GM18907 (cell line): ENCODE data around the gene TSPEAR.
"Not testable (repeated sequence)": the region's sequence is repeated elsewhere in the genome, so short reads cannot be mapped to it uniquely, and the experiment has no call there.

ENCODE experiments used
- ATAC-seq: cut with Tn5 transposase; IDR thresholded peaks from one replicate; pipeline ENCODE4 v1.9.1; 2021; ENCODE audit warnings: mild to moderate bottlenecking, moderate library complexity; ENCODE audit not compliant: unreplicated experiment

TSPEAR gene

DNA sequence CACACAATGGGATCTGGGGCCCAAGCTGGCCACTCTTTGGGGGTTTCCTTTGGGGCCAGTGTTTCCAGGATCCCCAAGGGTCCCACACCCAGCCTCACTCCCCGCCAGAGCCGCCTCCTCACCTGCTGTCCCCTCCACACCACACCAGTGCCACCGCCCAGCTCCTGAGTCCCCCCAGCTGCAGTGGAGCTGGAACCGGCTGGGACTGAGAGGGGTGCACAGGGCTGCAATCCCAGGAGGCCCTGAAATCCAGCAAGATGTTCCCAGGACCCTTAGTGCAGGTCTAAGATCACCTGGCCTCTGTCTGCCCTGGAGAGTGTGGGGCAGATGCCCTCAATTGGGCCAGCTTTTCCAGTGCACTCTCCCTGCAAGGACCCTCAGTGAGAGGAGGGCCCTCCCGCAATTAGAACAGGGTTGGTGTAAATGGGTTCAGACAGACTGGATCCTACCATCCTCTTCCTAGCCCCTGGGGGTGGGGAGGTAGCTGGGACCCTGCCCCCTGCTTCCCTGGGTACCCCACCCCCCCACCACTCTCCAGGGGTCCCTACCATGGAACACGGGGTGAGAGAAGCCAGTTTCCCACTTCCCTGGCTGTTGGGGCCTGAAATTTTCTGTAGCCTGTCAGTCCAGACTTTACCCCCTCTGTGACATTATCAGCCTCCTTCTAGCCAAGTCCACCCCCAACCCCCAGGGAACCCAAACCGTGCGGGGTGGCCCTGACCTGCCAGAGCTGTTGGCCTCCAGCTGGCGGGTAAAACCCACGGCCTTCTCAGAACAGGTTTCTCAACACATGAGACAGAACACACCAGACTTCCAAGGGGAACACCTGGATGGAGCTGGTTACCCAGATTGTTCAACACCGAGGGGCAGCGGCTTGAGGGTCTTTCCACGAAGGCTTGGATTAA is 7.4 kb downstream of the TSPEAR start:
- ATAC-seq, result no peak

DNA sequence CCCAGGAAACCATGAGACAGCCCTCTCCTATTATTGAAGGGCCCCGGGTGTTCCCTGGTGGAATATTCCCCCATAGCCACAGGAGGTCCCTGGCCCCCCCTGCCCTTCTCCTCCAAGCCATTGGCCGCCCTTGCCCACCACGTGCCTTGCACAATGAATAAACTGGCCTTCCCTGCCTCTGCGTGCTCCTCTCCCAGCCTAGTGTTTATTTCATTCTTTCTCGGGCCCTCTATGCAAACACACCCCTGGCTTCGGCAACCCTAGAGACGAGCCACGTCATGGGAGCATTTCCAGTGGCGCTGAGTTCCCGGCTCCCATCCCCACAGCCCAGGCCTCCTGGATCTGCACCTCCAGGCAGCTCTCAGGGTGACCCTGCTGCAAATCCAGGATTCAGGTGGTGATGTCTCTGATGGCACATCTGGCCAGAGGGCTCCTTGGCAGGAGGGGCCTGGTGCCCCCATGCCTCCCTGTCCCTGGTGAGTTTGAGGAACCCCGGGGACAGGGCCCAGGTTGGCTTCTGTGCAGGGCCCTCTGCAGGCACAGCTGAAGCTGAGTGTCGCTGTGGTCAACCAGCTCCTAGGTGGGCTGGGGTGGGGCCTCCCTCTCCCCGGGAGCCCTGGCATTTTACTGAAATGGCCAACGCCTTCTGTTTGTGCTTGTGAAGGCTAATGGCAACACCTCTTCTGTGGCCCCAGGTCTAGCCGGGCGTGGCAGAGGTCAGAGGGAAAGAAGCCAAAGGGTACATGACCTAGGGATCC is 8.2 kb downstream of the TSPEAR start:
- ATAC-seq, result no peak

DNA sequence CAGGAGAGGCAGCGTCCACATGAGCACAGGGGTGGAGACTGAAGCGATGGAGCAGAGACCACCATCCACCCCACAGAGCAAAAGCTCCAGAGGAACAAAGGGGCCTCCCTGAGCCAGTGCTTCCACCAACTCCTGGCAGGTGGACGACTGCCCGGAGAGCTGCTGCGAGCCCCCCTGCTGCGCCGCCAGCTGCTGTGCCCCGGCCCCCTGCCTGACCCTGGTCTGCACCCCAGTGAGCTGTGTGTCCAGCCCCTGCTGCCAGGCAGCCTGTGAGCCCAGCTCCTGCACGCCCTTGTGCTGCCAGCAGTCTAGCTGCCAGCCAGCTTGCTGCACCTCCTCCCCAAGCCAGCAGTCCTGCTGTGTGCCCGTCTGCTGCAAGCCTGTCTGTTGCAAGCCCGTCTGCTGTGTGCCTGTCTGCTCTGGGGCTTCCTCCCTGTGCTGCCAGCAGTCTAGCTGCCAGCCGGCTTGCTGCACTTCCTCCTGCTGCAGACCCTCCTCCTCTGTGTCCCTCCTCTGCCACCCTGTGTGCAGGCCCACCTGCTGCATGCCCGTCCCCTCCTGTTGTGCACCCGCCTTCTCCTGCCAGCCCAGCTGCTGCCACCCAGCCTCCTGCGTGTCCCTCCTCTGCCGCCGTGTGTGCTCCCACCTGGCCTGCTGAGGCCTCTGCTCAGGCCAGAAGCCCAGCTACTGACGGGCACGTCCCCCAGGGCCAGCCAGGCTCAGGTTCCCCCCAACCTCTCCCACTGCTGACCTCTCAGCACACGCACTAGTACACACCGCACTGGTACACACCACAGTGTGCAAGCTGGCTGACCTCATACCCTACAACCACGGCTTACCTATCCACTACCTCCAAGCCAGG is 9.0 kb downstream of the TSPEAR start:
- ATAC-seq, result no peak

DNA sequence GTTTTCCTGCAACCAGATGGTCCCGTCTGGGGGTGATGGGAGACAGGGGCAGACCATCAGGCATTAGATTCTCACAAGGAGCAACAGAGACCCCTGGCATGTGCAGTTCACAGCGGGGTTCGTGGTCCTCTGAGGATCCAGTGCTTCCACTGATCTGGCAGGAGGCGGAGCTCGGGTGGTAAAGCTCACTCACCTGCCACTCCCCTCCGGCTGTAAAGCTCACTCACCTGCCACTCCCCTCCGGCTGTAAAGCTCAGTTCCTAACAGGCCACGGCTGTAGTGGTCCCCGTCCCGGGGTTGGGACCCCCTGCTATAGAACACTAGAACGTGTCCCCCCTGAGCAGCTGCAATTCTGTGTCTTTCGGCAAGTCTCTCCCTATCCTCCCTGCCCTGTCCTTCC is 9.8 kb downstream of the TSPEAR start:
- no peak for ATAC-seq

DNA sequence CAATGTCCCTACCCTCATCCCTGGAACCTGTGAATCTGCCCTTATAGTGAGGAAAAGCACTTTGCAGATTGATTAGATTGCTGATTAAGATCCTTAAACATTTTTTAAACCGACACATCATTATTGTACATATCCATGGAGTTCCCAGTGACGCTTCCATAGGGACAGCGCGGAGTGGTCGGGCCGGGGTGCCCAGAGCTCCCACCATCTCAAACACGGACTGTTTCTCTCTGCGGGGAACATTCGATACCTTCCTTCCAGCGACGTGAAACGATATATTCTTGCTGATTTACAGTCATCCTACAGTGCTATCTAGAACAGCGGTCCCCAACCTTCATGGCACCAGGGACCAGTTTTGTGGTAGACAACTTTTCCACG is 10.4 kb downstream of the TSPEAR start:
- no peak for ATAC-seq

DNA sequence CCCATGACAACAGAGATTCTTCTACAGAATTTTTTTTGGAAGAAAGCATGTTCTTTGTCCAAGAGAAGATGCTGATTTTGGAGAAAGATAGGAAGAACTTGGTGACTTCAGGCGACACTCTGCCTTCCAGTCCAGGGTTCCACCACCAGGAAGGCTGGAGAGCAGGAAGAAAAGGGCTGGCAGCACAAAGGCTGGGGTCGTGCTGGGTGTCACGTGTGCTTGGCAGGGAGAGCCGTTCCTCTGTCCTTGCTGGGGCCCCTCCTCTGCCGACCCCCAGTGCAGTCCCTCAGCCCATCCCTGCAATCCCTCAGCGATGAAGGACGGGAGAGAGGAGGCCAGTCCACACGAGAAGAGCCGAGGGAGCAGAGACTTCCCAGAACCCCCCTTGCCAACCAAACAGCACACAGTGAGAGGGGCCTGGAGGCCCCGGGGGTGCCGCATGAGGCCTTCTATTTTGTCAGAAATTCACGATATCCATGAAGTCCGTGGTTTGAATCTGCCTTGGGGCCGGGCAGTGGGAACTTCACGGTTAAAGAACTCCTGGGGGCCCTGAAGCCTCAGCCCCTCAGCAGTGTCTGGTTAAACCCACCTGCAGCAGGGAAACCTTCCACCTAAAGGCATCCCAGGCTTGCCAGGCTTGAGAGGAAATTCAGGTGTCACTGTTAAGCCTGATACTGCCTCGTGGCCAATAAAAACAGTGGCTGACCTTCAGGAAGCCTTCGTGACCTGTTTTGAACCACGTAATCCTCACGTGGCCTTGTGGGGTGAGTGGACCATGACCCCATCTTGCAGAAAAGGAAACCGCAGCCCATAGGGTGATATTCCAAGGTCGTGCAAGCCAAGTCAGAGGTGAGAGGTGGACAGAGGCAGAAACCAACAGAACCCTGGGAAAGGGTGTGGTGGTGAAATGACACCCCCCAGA is 11.0 kb downstream of the TSPEAR start:
- no peak for ATAC-seq

DNA sequence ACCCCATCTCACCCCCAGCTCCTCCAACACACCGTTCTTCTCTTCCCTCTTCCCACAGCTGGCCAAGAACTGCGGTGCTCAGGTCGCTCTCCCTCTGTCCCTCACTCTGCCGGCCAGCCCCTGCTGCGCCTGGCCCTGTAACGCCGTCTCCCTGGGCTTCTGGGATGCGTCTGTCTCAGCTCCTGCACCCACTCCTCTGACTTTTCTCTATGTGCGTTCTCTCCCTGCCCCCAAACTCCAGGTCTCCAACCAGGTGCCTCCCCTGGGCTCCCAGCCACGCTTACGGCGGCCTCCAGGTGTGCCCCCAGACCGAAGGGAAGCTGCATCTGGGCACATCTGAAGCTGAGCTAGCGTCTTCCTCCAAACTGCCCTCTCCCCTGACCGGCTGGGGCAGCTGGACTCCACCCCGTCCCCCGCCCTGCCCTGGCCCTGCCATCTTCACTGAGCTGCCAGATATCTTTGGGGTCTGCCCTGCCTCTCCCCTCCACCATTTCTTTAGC is 11.8 kb downstream of the TSPEAR start:
- ATAC-seq, result no peak

DNA sequence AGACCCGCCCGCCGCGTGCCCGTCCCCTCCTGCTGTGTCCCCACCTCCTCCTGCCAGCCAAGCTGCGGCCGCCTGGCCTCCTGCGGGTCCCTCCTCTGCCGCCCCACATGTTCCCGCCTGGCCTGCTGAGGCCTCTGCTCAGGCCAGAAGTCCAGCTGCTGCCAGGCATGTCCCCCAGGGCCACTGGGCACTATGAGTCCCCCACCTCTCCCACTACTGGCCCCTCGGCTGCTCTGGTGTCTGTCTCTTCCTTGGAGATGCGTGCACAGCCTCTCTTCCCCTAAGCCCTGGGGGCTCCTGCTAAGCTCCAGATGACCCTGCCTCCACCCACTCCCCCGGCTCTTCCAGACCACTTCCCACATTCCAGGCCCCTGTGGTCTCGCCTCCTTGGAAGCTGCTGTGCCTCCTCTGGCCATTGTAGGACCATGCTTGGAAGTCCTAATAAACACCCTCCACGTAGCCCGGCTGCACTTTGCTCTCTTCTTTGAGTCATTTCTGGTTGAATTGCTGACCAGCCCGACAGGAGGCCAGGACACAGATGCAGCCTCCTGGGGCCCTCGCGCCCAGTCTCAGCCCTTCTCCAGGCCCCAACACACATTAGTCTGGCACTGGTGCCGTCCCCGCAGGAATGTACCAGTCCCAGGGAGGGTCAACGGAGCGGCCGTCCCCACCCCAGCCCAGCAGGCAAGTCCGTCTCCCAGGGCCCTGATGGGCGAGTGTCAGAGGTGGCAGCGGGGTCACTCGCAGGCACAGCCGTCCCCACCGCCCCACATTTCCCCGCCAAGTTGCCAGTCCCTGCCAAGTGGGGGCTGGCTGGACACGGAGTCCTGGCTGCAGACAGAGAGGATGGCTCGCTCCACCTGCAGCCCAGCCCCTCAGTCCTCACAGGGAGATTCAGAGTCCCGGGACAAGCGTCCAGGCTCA is 13.3 kb downstream of the TSPEAR start:
- ATAC-seq, result no peak

DNA sequence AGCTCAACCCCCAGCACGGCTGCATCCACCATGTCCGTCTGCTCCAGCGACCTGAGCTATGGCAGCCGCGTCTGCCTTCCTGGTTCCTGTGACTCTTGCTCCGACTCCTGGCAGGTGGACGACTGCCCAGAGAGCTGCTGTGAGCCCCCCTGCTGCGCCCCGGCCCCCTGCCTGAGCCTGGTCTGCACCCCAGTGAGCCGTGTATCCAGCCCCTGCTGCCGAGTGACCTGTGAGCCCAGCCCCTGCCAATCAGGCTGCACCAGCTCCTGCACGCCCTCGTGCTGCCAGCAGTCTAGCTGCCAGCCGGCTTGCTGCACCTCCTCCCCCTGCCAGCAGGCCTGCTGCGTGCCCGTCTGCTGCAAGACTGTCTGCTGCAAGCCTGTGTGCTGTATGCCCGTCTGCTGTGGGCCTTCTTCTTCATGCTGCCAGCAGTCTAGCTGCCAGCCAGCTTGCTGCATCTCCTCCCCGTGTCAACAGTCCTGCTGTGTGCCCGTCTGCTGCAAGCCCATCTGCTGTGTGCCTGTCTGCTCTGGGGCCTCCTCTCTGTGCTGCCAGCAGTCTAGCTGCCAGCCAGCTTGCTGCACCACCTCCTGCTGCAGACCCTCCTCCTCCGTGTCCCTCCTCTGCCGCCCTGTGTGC is 14.1 kb downstream of the TSPEAR start, which contains the start of gene KRTAP10-12:
KRTAP10-12 (plus strand) TSS at position 1 of the 639 bp plus-strand sequence; CDS start at position 31, 30 bp downstream.
- ATAC-seq, result not testable (repeated sequence)

DNA sequence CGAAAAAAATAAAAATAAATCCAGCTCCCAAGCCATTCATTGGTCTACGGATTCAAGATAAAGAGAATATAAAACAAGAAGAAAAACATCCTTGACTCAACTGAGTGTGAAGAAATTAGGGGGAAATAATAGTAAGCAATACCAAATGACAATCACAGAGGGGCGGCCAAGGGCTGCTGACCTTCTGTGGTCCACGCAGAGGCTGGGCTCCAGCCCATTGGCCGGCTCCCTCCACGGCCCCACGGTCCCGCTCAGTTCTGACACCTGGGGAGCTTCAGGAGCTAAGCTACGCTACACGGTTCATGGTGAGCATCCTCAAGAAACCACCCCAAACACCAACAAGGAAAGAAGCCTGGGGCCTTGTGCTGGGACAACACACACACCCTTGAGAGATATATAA is 14.8 kb downstream of the TSPEAR start:
- no peak for ATAC-seq

DNA sequence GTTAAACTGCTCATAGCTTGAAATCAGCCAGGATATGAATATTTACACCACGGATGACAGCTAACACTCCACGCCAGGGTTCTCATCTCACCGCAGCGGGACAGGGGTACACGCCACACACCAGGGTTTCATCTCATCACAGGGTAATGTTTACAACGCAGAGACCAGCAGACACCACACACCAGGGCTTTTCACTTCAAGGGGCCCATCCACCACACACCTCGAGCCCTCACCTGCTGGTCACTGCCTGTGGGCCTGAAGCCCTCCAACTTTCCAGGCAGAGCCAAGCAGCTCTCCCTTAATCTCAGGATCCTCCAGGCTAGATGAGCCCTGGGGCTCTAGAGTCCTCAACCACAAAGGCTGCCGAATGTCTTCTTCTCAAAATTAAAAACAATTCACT is 15.7 kb downstream of the TSPEAR start:
- ATAC-seq, result no peak

DNA sequence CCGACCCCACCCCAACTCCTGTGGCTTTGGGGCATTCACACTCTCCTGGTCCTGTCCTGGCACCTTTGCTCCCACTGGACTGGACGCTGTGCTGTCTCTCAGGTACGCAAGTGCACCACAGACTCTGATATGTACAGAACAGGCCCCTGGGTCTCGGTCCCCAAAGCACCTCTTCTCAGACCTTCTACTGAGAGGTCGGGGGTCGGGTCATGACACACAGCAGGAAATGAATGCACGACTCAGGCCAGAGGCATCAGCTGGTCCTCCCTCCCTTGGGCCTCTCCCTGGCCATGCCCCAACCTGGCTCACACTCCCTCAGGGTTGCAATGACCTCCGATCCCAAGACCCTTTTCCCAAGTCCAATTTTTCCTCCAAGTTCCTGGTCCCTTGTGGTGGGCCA is 16.2 kb downstream of the TSPEAR start:
- ATAC-seq, result no peak

DNA sequence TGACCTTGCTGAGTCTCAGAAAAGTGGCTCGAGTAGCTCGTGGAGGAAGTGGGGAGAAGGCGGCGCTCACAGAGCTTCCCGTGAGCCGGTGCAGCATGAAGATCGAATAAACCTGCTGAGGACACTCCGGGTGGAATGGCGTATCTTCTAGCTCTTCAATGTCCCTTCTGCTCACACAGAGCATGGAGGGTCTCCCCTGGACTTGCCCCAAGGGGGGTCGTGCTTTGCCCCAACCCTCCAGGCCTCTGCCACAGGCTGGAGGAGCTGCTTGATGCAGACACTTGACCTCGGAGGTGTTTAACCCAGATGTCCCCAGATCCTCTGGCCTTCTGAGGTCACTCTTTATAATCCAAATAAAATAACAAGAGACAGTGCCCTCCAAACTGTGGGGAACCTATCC is 16.6 kb downstream of the TSPEAR start:
- ATAC-seq, result no peak

DNA sequence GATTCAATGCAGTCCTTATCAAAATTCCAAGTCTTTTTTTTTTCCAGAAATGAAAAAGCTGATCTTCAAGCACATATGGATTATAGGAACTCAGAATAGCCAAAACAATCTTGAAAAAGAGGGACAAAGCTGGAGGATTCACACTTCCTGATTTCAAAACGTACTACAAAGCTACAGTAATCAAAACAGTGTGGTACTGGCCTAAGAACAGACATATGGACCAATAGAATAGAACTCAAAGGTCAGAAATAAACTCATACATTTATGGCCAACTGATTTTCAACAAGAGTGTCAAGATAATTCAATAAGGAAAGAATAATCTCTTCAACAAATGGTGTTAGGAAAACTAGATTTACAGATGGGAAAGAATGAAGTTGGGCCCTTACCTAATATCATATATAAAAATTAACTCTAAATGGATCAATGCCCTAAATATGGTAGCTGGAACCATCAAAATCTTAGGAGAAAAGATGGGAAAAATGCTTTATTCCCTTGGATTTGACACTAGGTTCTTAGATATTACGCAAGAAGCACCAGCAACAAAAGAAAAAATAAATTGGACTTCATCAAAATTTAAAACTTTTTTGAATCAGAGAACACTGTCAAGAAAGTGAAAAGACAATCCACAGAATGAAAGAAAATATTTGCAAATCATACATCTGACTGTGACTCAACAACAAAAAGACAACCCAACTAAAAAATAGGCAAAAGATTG is 18.4 kb downstream of the TSPEAR start:
- ATAC-seq, result no peak

DNA sequence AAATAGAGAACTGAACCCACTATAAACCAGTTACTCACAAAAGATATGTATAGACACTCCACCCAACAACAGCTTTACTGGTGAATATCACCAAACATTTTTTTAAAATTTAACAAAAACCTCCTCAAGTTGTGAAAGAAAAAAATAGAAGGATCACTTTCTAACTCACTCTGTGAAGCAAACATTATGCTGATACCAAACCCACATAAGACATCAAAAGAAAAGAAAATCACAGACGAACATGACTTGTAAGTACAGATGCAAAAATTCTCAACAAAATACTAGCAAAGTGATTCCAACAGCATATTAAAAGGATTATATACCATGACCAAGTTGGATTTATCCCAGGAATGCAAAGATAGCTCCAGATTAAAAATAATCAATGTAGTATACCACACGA is 19.7 kb downstream of the TSPEAR start:
- no peak for ATAC-seq

DNA sequence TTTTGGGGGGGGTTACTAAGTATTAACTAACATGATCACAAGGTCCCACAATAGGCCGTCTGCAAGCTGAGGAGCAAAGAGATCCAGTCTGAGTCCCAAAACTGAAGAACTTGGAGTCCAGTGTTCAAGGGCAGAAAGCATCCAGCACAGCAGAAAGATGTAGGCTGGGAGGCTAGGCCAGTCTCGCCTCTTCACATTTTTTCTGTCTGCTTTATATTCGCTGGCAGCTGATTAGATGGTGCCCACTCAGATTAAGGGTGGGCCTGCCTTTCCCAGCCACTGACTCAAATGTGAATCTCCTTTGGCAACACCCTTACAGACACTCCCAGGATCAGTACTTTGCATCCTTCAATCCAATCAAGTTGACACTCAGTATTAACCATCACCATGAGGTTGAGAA is 21.6 kb downstream of the TSPEAR start:
- not testable (repeated sequence) for ATAC-seq

DNA sequence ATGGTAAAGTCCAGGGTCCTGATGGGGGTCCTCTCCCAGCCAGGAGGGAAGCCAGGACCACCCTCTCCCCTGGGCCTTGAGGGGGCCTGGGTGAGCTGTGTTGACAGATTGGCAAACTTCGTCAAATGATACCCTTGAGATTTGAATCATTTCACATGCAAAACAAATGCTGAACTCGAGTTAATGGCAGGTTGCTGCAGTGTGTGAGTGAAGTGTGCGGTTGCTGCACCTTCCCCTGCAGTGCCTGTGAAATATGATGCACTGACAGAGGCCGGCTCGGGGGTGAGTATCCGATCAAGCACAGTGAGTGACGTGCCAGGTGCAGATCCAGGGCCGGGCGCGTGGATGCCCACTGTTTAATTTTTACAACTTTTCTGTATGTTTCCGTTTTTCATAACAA is 23.7 kb downstream of the TSPEAR start:
- ATAC-seq, result no peak
